HepG2 (cell line): ENCODE data around the gene ZNF652. TPM values are rescaled to one million over a fixed set of nuclear protein-coding genes. Genes with fewer than 3 reads are reported as not detected.

Source experiments
- ATAC-seq: fragments of 200-7000 bp; cut with Tn5 transposase; 3 replicates; pipeline ENCODE4 v1.9.1; 2020; ENCODE audit warnings: mild to moderate bottlenecking, moderate library complexity
- BruUV-seq: library from RNA; stranded (reverse); fragments of 400-500 nt; replicated peaks from 2 replicates; lab custom pipeline; 2021; lab: Mats Ljungman, UMichigan
- CTCF ChIA-PET: fragments of 300-600 bp; formaldehyde crosslinking; extraction: SDS; loops from one replicate; lab custom pipeline; 2021; ENCODE audit warnings: low total read pairs, inconsistent platforms, low intra/inter-chr PET ratio; lab: Yijun Ruan, JAX
- POLR2A ChIA-PET: fragments of 350-600 bp; sonication (Branson Sonifier 250); formaldehyde crosslinking; loops from one replicate; lab custom pipeline; 2020; ENCODE audit warnings: antibody characterized with exemption, inconsistent platforms; lab: Yijun Ruan, JAX
- DNase-seq: peaks from one replicate; pipeline ENCODE4 v3.0.0-alpha.2; 2015; ENCODE audit warnings: low spot score
- FAIRE-seq: peaks from 3 replicates; lab custom pipeline; 2011; peaks lifted over from hg19 to GRCh38; lab: Jason Lieb, UNC
- H2AFZ ChIP-seq: one replicate; pipeline ENCODE4 v1.6.1; 2011; ENCODE audit warnings: low read length, inconsistent platforms
- H3K27ac ChIP-seq: fragments of 300-600 bp; 3 replicates; pipeline ENCODE4 v1.8.0; 2011; ENCODE audit warnings: mixed run types, mild to moderate bottlenecking, mixed read lengths, low read length, inconsistent platforms; ENCODE audit not compliant: insufficient read depth; ENCODE audit errors: extremely low read length
- H3K27me3 ChIP-seq, 2 experiments: fragments of 200-600 bp in 1 of 2; 2 replicates in 1 of 2; 3 replicates in 1 of 2; pipeline versions ENCODE4 v1.6.0 to v1.8.0; 2011; ENCODE audit warnings: low read length in 2 of 2, mild to moderate bottlenecking in 2 of 2, moderate library complexity in 2 of 2, inconsistent platforms in 1 of 2; ENCODE audit not compliant: insufficient read depth in 2 of 2, control insufficient read depth in 1 of 2
- H3K36me3 ChIP-seq, 2 experiments: fragments of 200-600 bp in 1 of 2; replicated peaks in 1 of 2; 2 replicates in 1 of 2; 3 replicates in 1 of 2; pipeline versions ENCODE4 v1.5.1 to v1.8.0; 2011; ENCODE audit warnings: low read length in 2 of 2, inconsistent platforms in 1 of 2; ENCODE audit not compliant: insufficient read depth in 2 of 2, control insufficient read depth in 1 of 2
- H3K4me1 ChIP-seq: 2 replicates; pipeline ENCODE4 v1.5.1; 2012; ENCODE audit warnings: low read length, inconsistent platforms; ENCODE audit not compliant: insufficient read depth
- H3K4me2 ChIP-seq: 2 replicates; pipeline ENCODE4 v1.6.0; 2011; ENCODE audit warnings: low read depth, low read length, inconsistent platforms
- H3K4me3 ChIP-seq, 3 experiments: fragments of 200-600 bp in 1 of 3; sonication (generic), shearing (Covaris generic) in 1 of 3; replicated peaks in 1 of 3; 2 replicates each; pipeline ENCODE4 v1.5.1; 2011 to 2016; ENCODE audit warnings: low read length in 3 of 3, inconsistent platforms in 2 of 3, low read depth in 2 of 3, mild to moderate bottlenecking in 2 of 3, control low read depth in 1 of 3, mixed read lengths in 1 of 3; ENCODE audit not compliant: insufficient read depth in 1 of 3
- H3K79me2 ChIP-seq: one replicate; pipeline ENCODE4 v1.6.1; 2011; ENCODE audit warnings: low read length, inconsistent platforms; ENCODE audit not compliant: insufficient read depth
- H3K9ac ChIP-seq: 2 replicates; pipeline ENCODE4 v1.6.0; 2011; ENCODE audit warnings: mild to moderate bottlenecking, low read depth, low read length, inconsistent platforms; ENCODE audit not compliant: insufficient read depth
- H3K9me3 ChIP-seq: 2 replicates; pipeline ENCODE4 v1.5.1; 2012; ENCODE audit warnings: mild to moderate bottlenecking, low read length
- H4K20me1 ChIP-seq: 2 replicates; pipeline ENCODE4 v1.6.0; 2011; ENCODE audit warnings: inconsistent platforms, mild to moderate bottlenecking, low read length, moderate library complexity; ENCODE audit not compliant: insufficient read depth
- JDP2 ChIP-seq: sonication (generic); formaldehyde crosslinking; IDR thresholded peaks from 2 replicates; pipeline ENCODE4 v1.8.1; 2022; ENCODE audit warnings: missing genetic modification reagents, borderline replicate concordance
- SIX1 ChIP-seq: sonication (generic); formaldehyde crosslinking; IDR thresholded peaks from 2 replicates; pipeline ENCODE4 v1.4.0; 2020; ENCODE audit warnings: missing genetic modification reagents, borderline replicate concordance
- TFE3 ChIP-seq: IDR thresholded peaks from 2 replicates; pipeline ENCODE4 v1.6.1; 2016
- ZNF510 ChIP-seq: sonication (generic); formaldehyde crosslinking; IDR thresholded peaks from 2 replicates; pipeline ENCODE4 v1.4.0; 2020; ENCODE audit warnings: low read depth, mild to moderate bottlenecking, missing genetic modification reagents
- ZNF766 ChIP-seq: sonication (generic); formaldehyde crosslinking; IDR thresholded peaks from 2 replicates; pipeline ENCODE4 v1.5.0; 2020; ENCODE audit warnings: missing genetic modification reagents, borderline replicate concordance
- ZNF782 ChIP-seq: sonication (generic); formaldehyde crosslinking; IDR thresholded peaks from 2 replicates; pipeline ENCODE4 v1.4.0; 2020; ENCODE audit warnings: missing genetic modification reagents, mild to moderate bottlenecking, borderline replicate concordance
- WGBS: methylation state at CpG from one replicate; pipeline ENCODE4 v1.1.6; 2017; ENCODE audit warnings: low lambda C conversion rate; 5-methylcytosine and 5-hydroxymethylcytosine counted together
- in situ Hi-C: cut with HindIII; loops from 2 replicates; pipeline ENCODE4 v1.10.0; 2017; ENCODE audit warnings: low pct_unique_long_range_greater_than_20kb; ENCODE audit not compliant: extremely low pct_ligation_motif_present
- intact Hi-C: fragments of 100-400 bp; cut with micrococcal nuclease; formaldehyde crosslinking; loops from one replicate; pipeline ENCODE4 v1.10.0; 2022; ENCODE audit not compliant: unreplicated experiment
- polyA plus RNA-seq, 8 experiments: library from polyadenylated mRNA; depleted of rRNA in 3 of 8; stranded (reverse) in 7 of 8; unstranded in 1 of 8; fragments of >200 nt; fragmentation: Illumina TruSeq in 4 of 8; extraction: Trizol in 4 of 8; gene quantifications; 2 replicates each; pipeline versions ENCODE4 v1.2.1 to v1.2.3, GENCODE V29; 2011 to 2016; ENCODE audit warnings: low read depth in 4 of 8, missing spikeins in 1 of 8, mixed read lengths in 1 of 8; ENCODE audit not compliant: insufficient read depth in 1 of 8
- total RNA-seq, 5 experiments: library from RNA; depleted of rRNA; stranded (reverse); fragments of >200 nt; fragmentation: Illumina TruSeq; extraction: Trizol; gene quantifications; 2 replicates each; pipeline ENCODE4 v1.2.3, GENCODE V29; 2016; ENCODE audit warnings: low read depth in 1 of 5

Gene ZNF652
- total and polyA plus RNA-seq, 2 of the 13 experiments (the other 11 are each of a cell fraction or from before 2014, with no cell fraction given), result 16.2 to 30.2 TPM

GRCh38 chr17:49316889-49317675, 45.0 kb downstream of the ZNF652 start:
- FAIRE-seq (no peak), ATAC-seq (no peak), DNase-seq (no peak)
- in situ Hi-C loops (loop anchor here (5.0 to 10.0 kb wide), 2 partner anchors 80 to 228 kb away; no protein-coding TSS in a partner anchor), intact Hi-C loops (loop anchor here (10.0 kb wide), 1 partner anchor 238 kb away; no protein-coding TSS in a partner anchor)
- Histone ChIP-seq H2AFZ (no peak overlapping the region), H3K4me2 (no peak overlapping the region), H4K20me1 (no peaks in the 10 kb centered on the region), H3K27ac (no peak overlapping the region), H3K79me2 (peaks cover 5% of the 10 kb centered on the region), H3K4me1 (peaks cover 5% of the 10 kb centered on the region; the same call in 1 of the 2 replicates), H3K27me3 (no peaks in the 10 kb centered on the region), H3K9me3 (no peaks in the 10 kb centered on the region), H3K36me3 (peaks cover 6 to 25% of the 10 kb centered on the region in 2 experiments; a peak in 4 of 5 replicates), H3K4me3 (no peak overlapping the region), H3K9ac (no peak overlapping the region)
- BruUV-seq, result TSS peak; percentile 40
- ChIA-PET CTCF (interaction anchor here (4.0 kb wide), 1 partner anchor 77 kb away, joined by 111 read pairs; no protein-coding TSS in a partner anchor), POLR2A (no interaction called here)
- TF ChIP-seq ZNF510 (CRISPR knock-in tag) (no peak), ZNF782 (no peak), JDP2 (CRISPR knock-in tag) (no peak), TFE3 (no peak), ZNF766 (CRISPR knock-in tag) (no peak), SIX1 (CRISPR knock-in tag) (no peak)
- 96% methylated on average over 13 of the region's 13 CpGs for WGBS
